Measurements from ENCODE around the gene CDR2L. TPM values are rescaled to one million over a fixed set of nuclear protein-coding genes. Genes with fewer than 3 reads are reported as not detected.

Gene CDR2L
- total RNA-seq, 4 donors from 2014 or later = 2.0 to 5.6 (median 3.6) TPM

DNA sequence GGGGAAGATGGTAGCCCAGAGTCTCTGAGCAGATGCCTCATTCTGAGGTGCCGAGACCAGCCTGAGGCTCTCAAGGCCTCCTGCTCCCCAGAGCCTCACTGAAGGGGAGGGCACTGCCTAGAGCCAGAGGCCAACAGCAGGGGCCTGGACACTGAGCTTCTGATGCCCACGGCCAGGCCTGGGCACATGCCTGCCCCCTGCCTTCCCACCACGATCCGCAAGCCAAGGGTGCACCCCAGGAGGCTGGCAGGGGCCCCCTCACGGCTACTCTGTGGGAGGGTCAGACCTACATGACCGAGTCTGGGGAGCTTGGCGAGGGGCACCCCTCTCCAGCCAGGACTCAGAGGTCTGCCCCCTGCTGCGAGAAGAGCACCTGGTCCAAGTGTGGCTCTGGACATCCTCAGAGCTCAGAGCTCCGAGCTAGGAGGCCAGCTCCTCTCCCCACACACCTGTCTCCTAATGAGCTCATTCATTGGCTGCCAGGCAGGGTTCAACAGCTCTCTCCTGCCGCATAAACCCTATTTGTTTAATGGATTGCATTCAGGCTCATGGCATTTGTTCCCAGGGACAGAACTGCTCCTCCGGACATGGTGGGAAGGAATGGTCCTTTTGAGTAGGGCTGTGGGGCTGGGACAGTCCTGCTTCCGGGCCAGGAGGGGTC is 37.8 kb upstream of the CDR2L start:
- TF ChIP-seq EP300 (IDR thresholded peaks at IDR 0.05; ENCODE audit: low read depth) (no peak), POLR2AphosphoS5 (IDR thresholded peaks at IDR 0.05) (no peak), POLR2A (IDR thresholded peaks at IDR 0.05) (no peak)
- TF ChIP-seq, protein P1, sequence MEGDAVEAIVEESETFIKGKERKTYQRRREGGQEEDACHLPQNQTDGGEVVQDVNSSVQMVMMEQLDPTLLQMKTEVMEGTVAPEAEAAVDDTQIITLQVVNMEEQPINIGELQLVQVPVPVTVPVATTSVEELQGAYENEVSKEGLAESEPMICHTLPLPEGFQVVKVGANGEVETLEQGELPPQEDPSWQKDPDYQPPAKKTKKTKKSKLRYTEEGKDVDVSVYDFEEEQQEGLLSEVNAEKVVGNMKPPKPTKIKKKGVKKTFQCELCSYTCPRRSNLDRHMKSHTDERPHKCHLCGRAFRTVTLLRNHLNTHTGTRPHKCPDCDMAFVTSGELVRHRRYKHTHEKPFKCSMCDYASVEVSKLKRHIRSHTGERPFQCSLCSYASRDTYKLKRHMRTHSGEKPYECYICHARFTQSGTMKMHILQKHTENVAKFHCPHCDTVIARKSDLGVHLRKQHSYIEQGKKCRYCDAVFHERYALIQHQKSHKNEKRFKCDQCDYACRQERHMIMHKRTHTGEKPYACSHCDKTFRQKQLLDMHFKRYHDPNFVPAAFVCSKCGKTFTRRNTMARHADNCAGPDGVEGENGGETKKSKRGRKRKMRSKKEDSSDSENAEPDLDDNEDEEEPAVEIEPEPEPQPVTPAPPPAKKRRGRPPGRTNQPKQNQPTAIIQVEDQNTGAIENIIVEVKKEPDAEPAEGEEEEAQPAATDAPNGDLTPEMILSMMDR (IDR thresholded peaks at IDR 0.05) = no peak
- Histone ChIP-seq H3K9me3 (no peaks in the 10 kb centered on the region), H3K27ac (no peak overlapping the region), H3K4me1 (peaks cover 0 to 7% (median 2%) of the 10 kb centered on the region in 4 donors), H3K4me3 (no peak overlapping the region), H3K27me3 (peaks cover 26% of the 10 kb centered on the region), H3K36me3 (no peaks in the 10 kb centered on the region)
- intact Hi-C loops (cut with DNase I; ENCODE audit: low total_unique reads) (no loop called here), in situ Hi-C loops (cut with MboI; ENCODE audit: low pct_ligation_motif_present in 1 of 4, low pct_unique_long_range_greater_than_20kb in 1 of 4, low sequenced_read_pairs in 3 of 4) (loop anchor here in 1 of 4 donors (25.0 kb wide), 1 partner anchor 238 kb away; the partner anchor contains the start of gene SUMO2)
- no peak for DNase-seq
- 49% methylated on average over 11 of the region's 12 CpGs; no CpG with 5 or more reads in 1 of the 2 donors for WGBS, 2 donors (ENCODE audit: low coverage in 1 of 2)

GRCh38 chr17:74950207-74950606 is 37.2 kb upstream of the CDR2L start:
- intact Hi-C loops (cut with DNase I; ENCODE audit: low total_unique reads) (no loop called here), in situ Hi-C loops (cut with MboI; ENCODE audit: low pct_ligation_motif_present in 1 of 4, low pct_unique_long_range_greater_than_20kb in 1 of 4, low sequenced_read_pairs in 3 of 4) (loop anchor here in 1 of 4 donors (25.0 kb wide), 1 partner anchor 237 kb away; the partner anchor contains the start of gene SUMO2)
- no peak overlapping the region for H3K27ac ChIP-seq
- no peaks in the 10 kb centered on the region for H3K36me3 ChIP-seq
- no peak for TF ChIP-seq EP300 (IDR thresholded peaks at IDR 0.05; ENCODE audit: low read depth)
- peaks cover 0 to 7% (median 2%) of the 10 kb centered on the region in 4 donors for H3K4me1 ChIP-seq
- H3K9me3 ChIP-seq = no peaks in the 10 kb centered on the region
- peaks cover 20% of the 10 kb centered on the region for H3K27me3 ChIP-seq
- WGBS, 2 donors (ENCODE audit: low coverage in 1 of 2) = 35% methylated on average over 4 of the region's 8 CpGs; no CpG with 5 or more reads in 1 of the 2 donors
- no peak overlapping the region for H3K4me3 ChIP-seq
- DNase-seq = no peak

GRCh38 chr17:74951065-74951464 is 36.4 kb upstream of the CDR2L start:
- Histone ChIP-seq H3K4me1 (peaks cover 0 to 7% (median 2%) of the 10 kb centered on the region in 4 donors), H3K36me3 (no peaks in the 10 kb centered on the region), H3K27ac (no peak overlapping the region), H3K4me3 (no peak overlapping the region), H3K27me3 (peaks cover 13% of the 10 kb centered on the region), H3K9me3 (no peaks in the 10 kb centered on the region)
- WGBS, 2 donors (ENCODE audit: low coverage in 1 of 2) = 57% methylated on average over 3 of the region's 3 CpGs; no CpG with 5 or more reads in 1 of the 2 donors
- in situ Hi-C loops (cut with MboI; ENCODE audit: low pct_ligation_motif_present in 1 of 4, low pct_unique_long_range_greater_than_20kb in 1 of 4, low sequenced_read_pairs in 3 of 4) = loop anchor here in 1 of 4 donors (25.0 kb wide), 1 partner anchor 236 kb away; the partner anchor contains the start of gene SUMO2
- intact Hi-C loops (cut with DNase I; ENCODE audit: low total_unique reads) = no loop called here
- TF ChIP-seq, protein P1 (IDR thresholded peaks at IDR 0.05) = no peak
- TF ChIP-seq POLR2A (IDR thresholded peaks at IDR 0.05) (no peak), EP300 (IDR thresholded peaks at IDR 0.05; ENCODE audit: low read depth) (no peak), POLR2AphosphoS5 (IDR thresholded peaks at IDR 0.05) (no peak)
- DNase-seq = no peak

GRCh38 chr17:74951680-74952421 is 35.6 kb upstream of the CDR2L start:
- H3K4me3 ChIP-seq = no peak overlapping the region

More at GRCh38 chr17:74951680-74952421, 35.6 kb upstream of the CDR2L start:
- intact Hi-C loops (cut with DNase I; ENCODE audit: low total_unique reads) = no loop called here
- Histone ChIP-seq H3K27ac (no peak overlapping the region), H3K4me1 (peaks cover 0 to 7% (median 2%) of the 10 kb centered on the region in 4 donors), H3K27me3 (peaks cover 8% of the 10 kb centered on the region), H3K9me3 (no peaks in the 10 kb centered on the region), H3K36me3 (no peaks in the 10 kb centered on the region)
- WGBS, 2 donors (ENCODE audit: low coverage in 1 of 2) = 83% methylated on average over 26 of the region's 32 CpGs; no CpG with 5 or more reads in 1 of the 2 donors
- TF ChIP-seq POLR2A (IDR thresholded peaks at IDR 0.05) (no peak), POLR2AphosphoS5 (IDR thresholded peaks at IDR 0.05) (no peak)
- TF ChIP-seq, protein P1 (IDR thresholded peaks at IDR 0.05) = no peak
- DNase-seq = no peak
- in situ Hi-C loops (cut with MboI; ENCODE audit: low pct_ligation_motif_present in 1 of 4, low pct_unique_long_range_greater_than_20kb in 1 of 4, low sequenced_read_pairs in 3 of 4) = loop anchor here in 1 of 4 donors (25.0 kb wide), 1 partner anchor 235 kb away; the partner anchor contains the start of gene SUMO2
